Osteoblast (primary cell): ENCODE measurements around the gene SPECC1. TPM values are rescaled to one million over a fixed set of nuclear protein-coding genes. Genes with fewer than 3 reads are reported as not detected.
A peak's percentile ranks its signal among the peaks of the same experiment; 100 is the strongest.

Source experiments
- DNase-seq: peaks from one replicate; pipeline ENCODE4 v3.0.0; 2011; ENCODE audit warnings: low spot score, mixed read lengths; ENCODE audit not compliant: insufficient read length; ENCODE audit errors: missing footprints
- H2AFZ ChIP-seq: 2 replicates; pipeline ENCODE4 v1.6.0; 2011; ENCODE audit warnings: mild to moderate bottlenecking, low read length
- H3K27ac ChIP-seq: 2 replicates; pipeline ENCODE4 v1.5.1; 2011; ENCODE audit warnings: mild to moderate bottlenecking, low read depth, low read length, moderate library complexity
- H3K27me3 ChIP-seq: 2 replicates; pipeline ENCODE4 v1.6.0; 2012; ENCODE audit warnings: mild to moderate bottlenecking, control low read depth, inconsistent platforms, low read length, moderate library complexity; ENCODE audit not compliant: insufficient read depth
- H3K36me3 ChIP-seq: 2 replicates; pipeline ENCODE4 v1.5.1; 2011; ENCODE audit warnings: mild to moderate bottlenecking, low read length, control low read depth, moderate library complexity; ENCODE audit not compliant: insufficient read depth
- H3K4me1 ChIP-seq: 2 replicates; pipeline ENCODE4 v1.5.1; 2011; ENCODE audit warnings: mild to moderate bottlenecking, low read length, control low read depth, moderate library complexity; ENCODE audit not compliant: insufficient read depth
- H3K4me2 ChIP-seq: 2 replicates; pipeline ENCODE4 v1.6.0; 2011; ENCODE audit warnings: mild to moderate bottlenecking, low read length; ENCODE audit not compliant: insufficient read depth
- H3K4me3 ChIP-seq: fragments of 200-600 bp; sonication (generic); 3 replicates; pipeline ENCODE4 v1.5.1; 2012; ENCODE audit warnings: mild to moderate bottlenecking, low read length, inconsistent platforms; ENCODE audit not compliant: insufficient read depth
- H3K79me2 ChIP-seq: 2 replicates; pipeline ENCODE4 v1.6.0; 2012; ENCODE audit warnings: mild to moderate bottlenecking, low read length, control low read depth, inconsistent platforms; ENCODE audit not compliant: insufficient read depth
- H3K9me3 ChIP-seq: 2 replicates; pipeline ENCODE4 v1.5.1; 2011; ENCODE audit warnings: low read depth, low read length, control low read depth
- H4K20me1 ChIP-seq: 2 replicates; pipeline ENCODE4 v1.6.0; 2012; ENCODE audit warnings: mild to moderate bottlenecking, low read length, control low read depth; ENCODE audit not compliant: insufficient read depth
- total RNA-seq: library from RNA; depleted of rRNA; stranded (reverse); fragments of >200 nt; gene quantifications from 2 replicates; pipeline ENCODE4 v1.2.3, GENCODE V29; 2012
- TF ChIP-seq, protein P1 (sequence below): IDR thresholded peaks from 2 replicates; pipeline ENCODE4 v1.5.1; 2011; ENCODE audit warnings: mild to moderate bottlenecking, low read depth, low read length, moderate library complexity; ENCODE audit errors: extremely low read depth

SPECC1 gene
- total RNA-seq, 1 donor: 155 TPM

DNA sequence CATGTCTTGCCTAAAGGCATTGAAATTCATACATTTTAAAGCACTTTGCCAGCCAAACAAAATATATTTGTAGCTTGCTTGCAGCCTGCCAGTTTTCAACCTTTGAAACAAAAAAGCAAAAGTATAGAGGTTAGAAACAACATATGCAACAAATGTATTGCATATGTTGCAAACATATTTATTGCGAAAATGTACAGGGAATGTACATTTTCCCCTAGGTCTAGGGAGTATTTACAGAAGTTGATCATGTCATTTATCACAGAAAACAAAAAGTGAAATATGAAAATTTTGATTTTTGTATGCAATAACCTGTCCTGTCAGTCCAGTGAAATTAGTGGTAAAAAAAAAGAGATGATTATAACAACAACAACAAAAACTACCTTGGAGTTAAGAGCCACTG lies 171.5 kb downstream of the SPECC1 start:
- Histone ChIP-seq H3K9me3 (no peaks in the 10 kb centered on the region), H3K79me2 (peaks cover 69% of the 10 kb centered on the region), H3K4me3 (no peak overlapping the region), H3K27ac (no peak overlapping the region), H3K4me2 (no peak overlapping the region), H3K36me3 (no peaks in the 10 kb centered on the region), H3K4me1 (peaks cover 9% of the 10 kb centered on the region), H4K20me1 (no peaks in the 10 kb centered on the region), H2AFZ (no peak overlapping the region), H3K27me3 (no peaks in the 10 kb centered on the region)
- TF ChIP-seq, protein P1, sequence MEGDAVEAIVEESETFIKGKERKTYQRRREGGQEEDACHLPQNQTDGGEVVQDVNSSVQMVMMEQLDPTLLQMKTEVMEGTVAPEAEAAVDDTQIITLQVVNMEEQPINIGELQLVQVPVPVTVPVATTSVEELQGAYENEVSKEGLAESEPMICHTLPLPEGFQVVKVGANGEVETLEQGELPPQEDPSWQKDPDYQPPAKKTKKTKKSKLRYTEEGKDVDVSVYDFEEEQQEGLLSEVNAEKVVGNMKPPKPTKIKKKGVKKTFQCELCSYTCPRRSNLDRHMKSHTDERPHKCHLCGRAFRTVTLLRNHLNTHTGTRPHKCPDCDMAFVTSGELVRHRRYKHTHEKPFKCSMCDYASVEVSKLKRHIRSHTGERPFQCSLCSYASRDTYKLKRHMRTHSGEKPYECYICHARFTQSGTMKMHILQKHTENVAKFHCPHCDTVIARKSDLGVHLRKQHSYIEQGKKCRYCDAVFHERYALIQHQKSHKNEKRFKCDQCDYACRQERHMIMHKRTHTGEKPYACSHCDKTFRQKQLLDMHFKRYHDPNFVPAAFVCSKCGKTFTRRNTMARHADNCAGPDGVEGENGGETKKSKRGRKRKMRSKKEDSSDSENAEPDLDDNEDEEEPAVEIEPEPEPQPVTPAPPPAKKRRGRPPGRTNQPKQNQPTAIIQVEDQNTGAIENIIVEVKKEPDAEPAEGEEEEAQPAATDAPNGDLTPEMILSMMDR: no peak
- no peak for DNase-seq

DNA sequence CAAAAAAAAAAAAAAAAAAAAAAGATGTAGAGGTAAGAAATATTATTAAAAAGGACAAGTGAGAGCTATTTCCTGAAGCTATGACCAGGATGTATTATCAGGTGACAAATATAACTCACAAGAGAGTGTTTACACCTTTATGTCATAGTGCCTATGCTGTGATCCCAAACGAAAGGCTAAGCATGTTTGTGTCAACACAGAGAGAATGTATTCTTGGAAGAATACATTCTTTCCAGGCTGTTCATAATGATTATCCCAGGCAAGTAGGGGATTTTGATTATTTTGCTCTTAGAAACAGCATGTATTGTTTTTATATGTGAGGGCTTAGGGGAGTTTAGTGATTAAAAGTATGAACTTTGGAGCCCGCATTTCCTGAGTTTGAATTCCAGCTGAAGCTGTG lies 175.0 kb downstream of the SPECC1 start:
- Histone ChIP-seq H2AFZ (no peak overlapping the region), H3K27ac (peak overlapping the region; percentile 42), H4K20me1 (no peaks in the 10 kb centered on the region), H3K9me3 (no peaks in the 10 kb centered on the region), H3K27me3 (no peaks in the 10 kb centered on the region), H3K4me1 (peaks cover 35% of the 10 kb centered on the region), H3K4me2 (no peak overlapping the region), H3K4me3 (no peak overlapping the region), H3K36me3 (no peaks in the 10 kb centered on the region), H3K79me2 (peaks cover 66% of the 10 kb centered on the region)
- DNase-seq: no peak
- TF ChIP-seq, protein P1: no peak

DNA sequence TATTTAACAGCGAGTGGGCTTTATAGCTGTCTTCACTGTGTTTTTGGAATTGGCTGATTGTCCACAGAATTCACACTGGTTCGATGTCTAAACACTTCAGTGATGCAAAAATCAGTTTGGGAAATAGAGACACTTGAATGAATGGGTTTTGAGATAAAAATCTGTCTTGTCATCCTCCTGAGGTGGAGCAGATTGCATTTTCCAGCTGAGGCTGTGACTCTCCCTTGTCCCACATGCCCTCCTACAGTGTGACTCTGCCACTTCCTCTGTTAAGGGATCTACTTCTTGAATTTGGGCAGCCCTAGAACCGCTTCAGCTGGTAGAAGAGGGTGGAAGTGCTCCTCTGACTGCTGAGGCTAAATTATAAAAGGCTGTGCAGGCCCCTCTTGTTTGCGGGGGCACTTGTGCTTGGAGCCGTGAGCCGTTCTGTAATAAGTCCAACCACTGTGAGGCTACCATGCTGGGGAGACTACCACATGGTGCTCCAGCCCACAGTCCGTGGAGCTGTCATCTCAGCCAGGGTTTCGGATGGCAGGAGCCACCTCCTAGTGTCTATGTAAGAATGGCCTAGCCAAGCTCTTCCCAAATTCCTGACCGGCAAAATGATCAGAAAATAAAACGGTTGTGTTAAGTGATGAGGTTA lies 175.9 kb downstream of the SPECC1 start:
- TF ChIP-seq, protein P1: no peak
- H2AFZ ChIP-seq: no peak overlapping the region
- H3K27ac ChIP-seq: peak overlapping the region; percentile 42
- no peak overlapping the region for H3K4me2 ChIP-seq
- H4K20me1 ChIP-seq: no peaks in the 10 kb centered on the region
- H3K4me3 ChIP-seq: no peak overlapping the region
- DNase-seq: no peak
- no peaks in the 10 kb centered on the region for H3K27me3 ChIP-seq
- H3K79me2 ChIP-seq: peaks cover 57% of the 10 kb centered on the region
- H3K36me3 ChIP-seq: no peaks in the 10 kb centered on the region
- H3K4me1 ChIP-seq: peaks cover 44% of the 10 kb centered on the region
- no peaks in the 10 kb centered on the region for H3K9me3 ChIP-seq

DNA sequence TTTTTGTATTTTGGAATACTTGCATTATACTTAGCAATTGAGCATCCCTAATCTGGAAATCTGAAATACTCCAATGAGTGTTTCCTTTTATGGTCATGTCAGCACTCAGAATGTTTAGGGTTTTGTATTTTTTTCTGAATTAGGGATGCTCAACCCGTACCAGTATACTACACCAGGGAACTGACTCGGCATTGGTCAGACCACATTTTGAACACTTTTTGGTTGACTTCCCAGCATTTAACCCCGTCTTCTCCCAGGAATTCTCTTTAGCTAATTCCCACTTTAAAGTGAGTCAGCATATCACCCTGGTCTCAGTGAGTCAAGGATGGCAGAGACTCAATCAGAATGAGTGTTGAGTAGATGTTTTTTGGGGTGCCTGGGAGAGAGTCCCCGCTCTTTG lies 177.9 kb downstream of the SPECC1 start:
- Histone ChIP-seq H3K79me2 (peaks cover 59% of the 10 kb centered on the region), H3K9me3 (no peaks in the 10 kb centered on the region), H3K4me1 (peaks cover 62% of the 10 kb centered on the region), H4K20me1 (no peaks in the 10 kb centered on the region), H3K4me3 (no peak overlapping the region), H3K36me3 (no peaks in the 10 kb centered on the region), H3K4me2 (peak overlapping the region; percentile 51), H2AFZ (peak overlapping the region; percentile 2), H3K27ac (peak overlapping the region; percentile 67), H3K27me3 (no peaks in the 10 kb centered on the region)
- TF ChIP-seq, protein P1: no peak
- DNase-seq: peak; percentile 90
